Stimulated activated CD4-positive, alpha-beta T cell treated with anti-CD3 and anti-CD28 coated beads, Interleukin-2, amount 100 ng/mL, for 4 hours (primary cell): ENCODE results near the gene ATRN.
"Not testable (repeated sequence)": the region's sequence is repeated elsewhere in the genome, so short reads cannot be mapped to it uniquely, and the experiment has no call there.

ENCODE experiments used
- DNase-seq: peaks from one replicate; pipeline ENCODE4 v3.0.0-alpha.2; 2020; ENCODE audit warnings: low read depth

The ATRN gene

DNA sequence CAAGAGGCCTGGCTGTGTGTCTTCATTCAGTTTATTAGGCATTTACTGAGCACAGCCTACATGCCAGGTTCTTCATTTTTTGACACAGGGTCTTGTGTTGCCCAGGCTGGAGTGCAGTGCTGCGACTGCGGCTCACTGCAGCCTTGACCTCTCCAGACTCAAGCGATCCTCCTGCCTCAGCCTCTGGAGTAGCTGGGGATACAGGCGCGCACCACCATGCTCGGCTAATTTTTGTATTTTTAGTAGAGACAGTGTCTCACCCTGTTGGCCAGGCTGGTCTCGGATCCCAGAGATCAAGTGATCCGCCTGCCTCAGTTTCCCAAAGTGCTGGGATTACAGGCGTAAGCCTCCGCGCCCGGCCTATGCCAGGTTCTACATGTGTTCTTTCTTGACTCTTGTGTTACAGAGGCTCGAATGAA lies 601 bp upstream of the ATRN start:
- DNase-seq: no peak

DNA sequence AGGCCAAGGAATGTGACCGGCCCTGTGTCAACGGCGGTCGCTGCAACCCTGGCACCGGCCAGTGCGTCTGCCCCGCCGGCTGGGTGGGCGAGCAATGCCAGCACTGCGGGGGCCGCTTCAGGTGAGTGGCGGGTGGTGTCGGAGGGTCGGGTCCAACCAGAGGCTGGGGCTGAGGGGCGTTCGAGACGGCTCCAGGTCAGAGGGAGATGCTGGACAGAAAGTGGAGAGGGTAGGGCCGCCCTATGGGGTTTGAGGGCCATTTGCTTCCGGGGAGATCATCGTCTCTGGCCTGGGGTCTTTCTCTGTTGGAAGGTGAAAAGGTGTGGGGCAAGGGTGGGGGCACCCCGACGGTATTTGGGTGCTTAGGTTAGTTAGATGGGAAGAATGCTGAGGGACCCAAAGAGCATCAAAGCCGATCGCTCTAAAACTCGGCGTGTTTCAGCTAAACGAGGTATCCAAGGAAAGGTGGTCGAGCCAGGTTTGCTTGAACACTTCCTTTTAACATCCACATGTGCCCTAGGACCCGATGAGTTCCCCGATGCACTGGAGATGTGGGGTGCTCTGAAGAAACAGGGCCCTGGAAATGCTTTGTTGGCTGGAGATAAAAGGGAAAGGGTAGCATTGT lies 691 bp downstream of the ATRN start:
- no peak for DNase-seq

DNA sequence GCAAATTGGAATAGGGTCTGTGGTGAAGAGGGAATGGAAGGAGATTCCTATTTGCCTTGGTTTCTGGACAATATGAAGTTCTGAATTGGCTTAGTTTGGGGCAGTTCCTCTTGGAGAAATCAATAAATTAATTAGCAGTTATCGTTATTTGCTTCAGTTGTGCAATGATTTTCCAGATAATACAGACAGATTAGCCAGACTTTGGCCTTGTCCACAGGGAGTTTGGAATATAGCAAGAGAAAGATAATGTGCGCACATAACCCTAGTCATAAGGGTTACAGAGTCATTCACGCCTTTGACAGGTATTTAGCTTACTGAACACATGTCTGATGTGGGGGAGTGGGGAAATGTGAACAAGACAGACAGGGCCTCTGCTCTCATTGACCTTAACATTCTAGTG lies 1.3 kb downstream of the ATRN start:
- no peak for DNase-seq

DNA sequence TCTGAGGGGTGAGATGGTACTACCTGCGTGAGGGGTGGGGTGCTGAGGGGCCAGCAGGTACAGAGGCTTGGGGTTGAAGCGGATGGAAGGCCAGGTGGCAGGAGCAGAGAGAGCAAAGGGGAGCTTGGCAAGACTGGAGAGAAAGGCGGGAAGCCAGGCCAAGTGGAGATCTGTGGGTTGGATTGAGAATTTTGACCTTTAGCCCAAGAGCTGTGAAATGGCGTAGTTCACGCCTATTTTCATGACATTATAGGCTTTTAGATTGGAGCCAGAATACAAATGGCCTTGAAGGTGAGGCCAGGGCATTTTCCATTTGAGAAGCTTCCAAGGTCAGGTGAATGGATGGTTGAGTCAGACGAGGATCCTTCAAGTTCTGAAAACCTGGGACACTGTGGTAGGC lies 2.5 kb downstream of the ATRN start:
- no peak for DNase-seq

DNA sequence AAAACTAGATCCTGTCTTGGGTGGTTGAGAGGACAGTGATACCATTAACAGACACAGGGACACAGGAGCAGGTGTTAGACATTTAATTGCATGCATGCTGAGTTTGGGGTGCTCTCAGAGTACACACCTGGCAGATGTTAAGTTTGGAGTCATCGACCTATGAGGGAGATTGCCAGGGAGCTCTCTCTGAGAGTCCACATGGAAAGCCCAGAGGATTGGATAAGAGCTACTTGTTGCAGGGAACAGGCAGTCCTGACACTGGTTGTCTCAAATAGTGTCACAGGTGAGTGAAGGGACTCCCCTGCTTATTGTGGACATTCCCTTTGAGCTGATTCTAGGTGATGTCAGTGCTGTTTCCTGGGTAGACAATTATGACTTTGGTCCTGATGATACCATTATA lies 3.1 kb downstream of the ATRN start:
- DNase-seq: no peak

DNA sequence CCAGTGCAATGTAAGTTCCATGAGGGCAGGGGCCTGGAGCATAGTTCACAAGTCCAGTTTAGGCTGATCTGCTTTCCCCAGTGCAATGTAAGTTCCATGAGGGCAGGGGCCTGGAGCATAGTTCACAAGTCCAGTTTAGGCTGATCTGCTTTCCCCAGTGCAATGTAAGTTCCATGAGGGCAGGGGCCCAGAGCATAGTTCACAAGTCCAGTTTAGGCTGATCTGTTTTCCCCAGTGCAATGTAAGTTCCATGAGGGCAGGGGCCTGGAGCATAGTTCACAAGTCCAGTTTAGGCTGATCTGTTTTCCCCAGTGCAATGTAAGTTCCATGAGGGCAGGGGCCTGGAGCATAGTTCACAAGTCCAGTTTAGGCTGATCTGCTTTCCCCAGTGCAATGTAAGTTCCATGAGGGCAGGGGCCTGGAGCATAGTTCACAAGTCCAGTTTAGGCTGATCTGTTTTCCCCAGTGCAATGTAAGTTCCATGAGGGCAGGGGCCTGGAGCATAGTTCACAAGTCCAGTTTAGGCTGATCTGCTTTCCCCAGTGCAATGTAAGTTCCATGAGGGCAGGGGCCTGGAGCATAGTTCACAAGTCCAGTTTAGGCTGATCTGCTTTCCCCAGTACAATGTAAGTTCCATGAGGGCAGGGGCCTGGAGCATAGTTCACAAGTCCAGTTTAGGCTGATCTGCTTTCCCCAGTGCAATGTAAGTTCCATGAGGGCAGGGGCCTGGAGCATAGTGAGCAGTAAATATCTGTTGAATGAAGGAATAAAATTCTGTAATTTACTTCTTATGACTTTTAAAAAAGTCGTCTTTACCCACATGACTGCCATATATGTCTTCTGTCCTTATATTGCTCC lies 6.4 kb downstream of the ATRN start:
- not testable (repeated sequence) for DNase-seq

DNA sequence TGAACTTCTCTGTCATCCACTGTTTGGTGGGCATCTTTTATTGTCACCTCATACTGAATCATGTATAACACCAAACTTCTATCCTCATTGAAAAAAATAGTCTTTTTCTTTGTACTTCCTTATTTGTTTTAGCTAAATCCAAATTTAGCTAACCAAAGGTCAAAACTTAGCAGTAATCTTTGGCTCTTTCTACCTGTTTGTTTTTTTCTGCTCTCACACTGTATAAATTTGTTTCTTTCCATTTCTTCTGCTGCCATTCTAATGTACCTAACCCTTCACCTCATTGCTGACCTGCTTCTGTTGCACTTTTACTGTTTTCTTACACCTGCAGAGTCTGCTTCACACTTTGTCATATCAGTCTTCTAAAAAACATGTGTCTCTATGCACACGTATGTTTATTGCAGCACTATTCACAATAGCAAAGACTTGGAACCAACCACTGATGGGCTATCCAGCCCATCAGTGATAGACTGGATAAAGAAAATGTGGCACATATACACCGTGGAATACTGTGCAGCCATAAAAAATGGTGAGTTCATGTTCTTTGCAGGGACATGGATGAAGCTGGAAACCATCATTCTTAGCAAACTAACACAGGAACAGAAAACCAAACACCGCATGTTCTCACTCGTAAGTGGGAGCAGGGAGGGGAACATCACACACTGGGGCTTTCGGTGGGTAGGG lies 7.2 kb downstream of the ATRN start:
- no peak for DNase-seq

DNA sequence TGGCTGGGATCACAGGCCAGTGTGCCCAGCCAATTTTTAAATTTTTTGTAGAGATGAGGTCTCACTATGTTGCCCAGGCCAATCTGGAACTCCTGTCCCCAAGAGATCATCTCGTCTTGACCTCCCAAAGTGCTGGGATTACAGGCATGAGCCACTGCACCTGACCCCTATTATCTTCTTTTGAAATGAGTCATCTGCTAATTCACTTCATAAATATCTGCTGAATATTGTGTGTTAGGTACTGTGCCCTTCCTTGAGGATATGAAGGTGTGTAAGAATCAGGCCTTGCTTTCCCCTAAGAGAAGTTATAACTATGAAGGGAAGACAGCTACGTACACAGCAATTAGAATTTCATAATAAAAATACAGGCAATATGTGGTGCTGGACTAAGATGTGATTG lies 8.2 kb downstream of the ATRN start:
- no peak for DNase-seq

DNA sequence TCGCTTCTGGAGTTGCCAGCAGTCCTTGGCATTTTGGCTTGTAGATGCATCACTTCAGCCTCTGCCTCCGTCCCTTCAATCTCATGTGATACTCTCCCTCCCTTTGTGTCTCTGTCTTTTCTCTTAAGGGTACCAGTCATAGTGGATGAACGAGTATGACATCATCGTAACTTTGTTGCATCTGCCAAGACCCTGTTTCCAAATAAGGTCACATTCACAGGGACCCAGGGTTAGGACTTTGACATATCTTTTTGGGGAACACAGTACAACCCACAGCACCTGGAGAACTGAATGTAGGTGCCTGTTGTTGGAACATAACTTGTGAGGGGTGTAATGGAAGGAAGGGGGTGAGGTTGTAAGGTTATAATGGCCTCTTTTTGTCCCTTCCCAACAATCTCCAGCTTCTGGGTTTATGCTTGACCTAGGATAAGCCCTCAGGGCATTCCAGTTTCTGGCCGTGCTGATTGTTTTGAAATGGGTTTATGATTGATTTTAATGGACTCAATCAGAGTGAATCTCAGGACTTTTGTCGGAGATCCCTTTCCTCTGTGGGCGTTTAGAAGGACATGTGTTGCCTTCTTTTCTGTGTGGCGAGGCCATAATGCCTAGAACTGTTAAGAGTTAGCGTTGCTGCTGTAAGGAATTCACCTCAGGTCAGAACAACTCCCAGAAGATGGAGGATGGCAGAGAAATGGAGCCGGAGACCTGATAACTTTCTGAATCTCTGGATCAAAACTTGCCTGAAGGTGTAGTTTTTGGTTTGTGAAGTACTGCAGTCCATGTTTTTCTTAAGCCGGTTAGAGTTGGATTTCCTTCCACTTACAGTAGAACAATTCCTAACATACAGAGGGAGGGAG lies 9.2 kb downstream of the ATRN start:
- no peak for DNase-seq

DNA sequence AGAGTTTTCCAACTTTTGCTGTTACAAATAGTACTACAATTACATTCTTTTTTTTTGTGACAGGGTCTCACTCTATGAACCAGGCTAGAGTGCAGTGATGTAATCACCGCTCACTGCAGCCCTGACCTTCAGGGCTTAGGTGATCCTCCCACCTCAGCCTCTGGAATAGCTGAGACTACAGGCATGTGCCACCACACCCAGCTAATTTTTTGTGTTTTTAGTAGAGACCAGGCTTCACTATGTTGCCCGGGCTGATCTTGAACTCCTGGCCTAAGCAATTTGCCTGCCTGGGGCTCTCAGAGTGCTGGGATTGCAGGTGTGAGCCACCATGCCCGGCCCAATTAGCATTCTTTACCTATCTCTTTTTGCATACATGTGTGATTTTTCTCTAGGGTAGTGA lies 12.5 kb downstream of the ATRN start:
- DNase-seq: no peak

DNA sequence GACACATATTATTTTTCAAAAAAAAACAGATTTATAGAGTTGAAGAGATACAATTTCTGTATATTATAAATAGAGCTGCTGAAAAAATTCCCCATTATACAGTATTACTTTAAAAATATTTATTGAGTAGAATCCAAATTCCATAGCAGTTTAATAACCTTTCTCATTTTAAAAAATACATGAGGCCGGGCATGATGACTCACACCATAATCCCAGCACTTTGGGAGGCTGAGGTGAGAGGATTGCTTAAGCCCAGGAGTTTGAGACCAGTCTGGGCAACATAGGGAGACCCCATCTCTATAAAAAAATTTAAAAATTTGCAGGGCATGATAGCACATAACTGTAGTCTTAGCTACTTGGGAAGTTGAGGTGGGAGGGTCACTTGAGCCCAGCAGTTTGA lies 13.0 kb downstream of the ATRN start:
- no peak for DNase-seq

DNA sequence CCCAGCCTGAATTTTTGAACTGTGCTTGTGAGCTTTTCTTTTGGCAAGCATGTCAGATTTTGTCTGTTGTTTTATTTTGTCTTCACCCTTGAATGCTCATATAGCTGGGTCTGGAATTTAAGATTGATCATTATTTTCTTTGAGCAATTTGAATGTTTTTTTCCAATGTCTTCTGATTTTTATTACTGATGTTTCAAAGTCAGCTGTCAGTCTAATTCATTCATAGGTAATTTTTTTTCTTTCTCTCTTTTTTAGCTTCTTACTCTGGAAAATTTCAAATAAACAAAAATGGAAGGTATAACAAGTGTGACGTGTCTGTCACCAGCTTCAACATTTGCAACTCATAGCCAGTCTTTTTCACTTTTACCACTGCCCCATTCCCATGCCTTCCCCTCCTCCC lies 15.1 kb downstream of the ATRN start:
- no peak for DNase-seq

DNA sequence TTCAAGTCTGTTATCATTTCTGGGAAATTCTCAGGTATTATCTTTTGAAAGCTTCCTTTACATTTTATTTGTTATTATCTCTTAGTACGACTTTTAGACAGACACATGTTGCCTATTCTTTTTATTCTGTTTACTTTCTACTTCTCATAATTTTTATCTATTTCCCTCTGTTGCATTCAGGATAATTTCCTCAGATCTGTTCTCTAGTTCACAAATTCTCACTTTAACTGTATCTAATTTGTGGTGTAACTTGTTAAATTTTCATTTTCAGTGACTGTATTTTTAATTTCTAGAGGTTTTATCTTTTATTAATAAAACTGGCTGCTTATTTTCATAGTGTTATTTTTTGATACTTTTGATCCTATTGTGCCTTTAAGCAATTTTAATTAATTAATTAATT lies 16.0 kb downstream of the ATRN start:
- DNase-seq: no peak

DNA sequence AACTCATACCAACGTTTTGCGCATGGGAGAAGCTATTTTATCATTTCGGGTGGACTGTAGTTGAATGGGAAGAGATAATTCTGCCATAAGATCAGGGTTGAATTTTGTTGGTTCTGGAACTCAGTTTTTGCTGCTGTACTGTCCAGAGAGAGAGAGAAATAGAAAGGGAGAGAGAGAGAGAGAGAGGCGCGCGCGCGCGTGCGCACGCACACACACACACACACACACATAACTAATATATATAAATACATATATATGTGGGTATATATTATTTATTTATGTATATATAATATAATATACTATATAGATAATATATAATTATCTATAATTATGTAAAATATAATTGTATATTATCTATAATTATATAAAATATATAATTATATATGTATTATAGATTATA lies 21.9 kb downstream of the ATRN start:
- no peak for DNase-seq

DNA sequence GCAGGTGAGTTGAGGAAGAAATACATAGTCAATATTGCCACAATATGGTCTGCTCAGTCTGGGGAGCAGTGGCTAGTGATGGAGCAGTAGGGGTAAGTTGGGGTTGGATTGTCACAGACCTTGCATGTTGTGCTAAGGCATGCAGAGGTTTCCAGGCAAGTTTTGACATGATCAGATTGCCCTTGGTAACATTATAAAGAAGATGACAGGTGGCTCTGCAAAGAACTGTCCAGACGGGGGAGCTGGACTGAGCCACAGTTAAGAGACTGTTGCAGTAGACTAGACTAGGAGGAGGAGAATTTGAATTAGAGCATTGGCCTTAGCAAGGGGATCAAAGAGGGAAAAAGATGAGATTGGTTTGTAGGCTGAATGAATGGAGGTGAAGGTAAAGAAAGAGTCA lies 23.4 kb downstream of the ATRN start:
- DNase-seq: no peak

DNA sequence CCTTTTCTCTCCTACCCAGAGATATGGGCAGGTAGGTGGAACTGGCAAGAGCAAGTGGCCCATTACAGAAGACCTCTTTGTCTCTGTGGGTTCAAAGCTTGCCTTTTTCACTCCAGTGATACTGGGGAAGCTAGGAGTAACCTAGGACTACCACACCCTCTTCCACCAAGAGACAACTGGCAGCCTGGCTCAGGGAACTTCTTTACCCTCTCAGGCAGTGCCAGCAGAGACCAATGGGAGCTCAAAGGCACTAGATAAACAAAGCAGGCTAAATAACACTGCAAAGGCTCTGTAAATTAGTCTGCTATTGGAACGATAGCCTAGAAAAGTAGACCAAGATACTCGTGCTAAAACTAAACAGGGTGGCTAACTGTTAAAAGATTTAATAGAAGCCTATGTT lies 32.1 kb downstream of the ATRN start:
- no peak for DNase-seq

DNA sequence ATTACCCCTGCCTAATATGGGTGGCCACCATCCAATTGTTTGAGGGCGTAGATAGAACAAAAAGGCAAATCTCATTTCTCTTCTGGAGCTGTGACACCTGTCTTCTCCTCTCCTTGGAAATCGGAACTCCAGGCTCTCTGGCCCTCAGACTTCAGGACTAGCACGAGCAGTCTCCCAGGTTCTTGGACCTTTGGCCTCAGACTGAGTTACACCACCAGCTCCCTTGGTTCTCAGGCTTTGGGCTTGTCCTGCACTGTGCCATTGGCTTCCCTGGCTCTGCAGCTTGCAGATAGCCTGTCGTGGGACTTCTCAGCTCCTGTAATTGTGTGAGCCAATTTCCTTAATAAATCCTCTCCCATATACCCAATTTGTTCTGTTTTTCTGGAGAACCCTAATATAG lies 34.3 kb downstream of the ATRN start:
- DNase-seq: no peak

DNA sequence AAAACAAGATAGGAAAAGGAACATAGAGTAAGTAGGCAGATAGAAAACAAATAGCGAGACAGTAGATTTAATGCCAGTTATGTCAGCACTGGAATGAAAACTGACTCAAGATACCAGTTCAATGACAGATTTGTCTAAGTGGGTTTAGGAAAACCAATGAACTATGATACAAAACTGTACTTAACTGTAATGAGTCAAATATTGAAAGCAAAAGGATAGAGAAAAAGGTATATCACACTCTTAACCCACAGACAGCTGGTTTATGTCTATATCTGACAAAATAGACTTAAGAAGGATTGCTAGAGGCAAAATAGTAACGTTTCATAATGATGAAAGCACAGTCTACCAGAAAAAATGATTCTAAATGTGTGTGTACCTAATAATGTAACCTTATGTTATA lies 38.2 kb downstream of the ATRN start:
- no peak for DNase-seq

DNA sequence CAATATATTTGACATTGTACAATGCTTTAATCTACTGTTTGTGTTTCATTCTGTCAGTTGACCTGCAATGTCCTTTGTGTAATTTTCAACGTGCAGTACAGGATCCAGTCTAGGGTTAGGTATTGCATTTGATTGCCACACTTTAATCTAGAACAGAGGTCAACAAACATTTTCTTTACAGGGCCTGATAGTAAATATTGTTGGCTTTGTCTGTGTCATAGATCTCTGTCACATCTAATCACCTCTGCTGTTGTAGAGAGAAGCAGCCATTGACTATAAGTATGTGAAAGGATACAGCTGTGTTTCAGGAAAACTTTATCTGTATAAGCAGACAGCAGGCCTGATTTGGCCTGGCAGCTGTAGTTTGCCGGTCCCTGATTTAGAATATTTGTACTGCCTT lies 39.3 kb downstream of the ATRN start:
- no peak for DNase-seq

DNA sequence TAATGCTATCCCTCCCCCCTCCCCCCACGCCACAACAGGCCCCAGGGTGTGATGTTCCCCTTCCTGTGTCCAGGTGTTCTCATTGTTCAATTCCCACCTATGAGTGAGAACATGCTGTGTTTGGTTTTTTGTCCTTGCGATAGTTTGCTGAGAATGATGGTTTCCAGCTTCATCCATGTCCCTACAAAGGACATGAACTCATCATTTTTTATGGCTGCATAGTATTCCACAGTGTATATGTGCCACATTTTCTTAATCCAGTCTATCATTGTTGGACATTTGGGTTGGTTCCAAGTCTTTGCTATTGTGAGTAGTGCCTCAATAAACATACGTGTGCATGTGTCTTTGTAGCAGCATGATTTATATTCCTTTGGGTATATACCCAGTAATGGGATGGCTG lies 41.4 kb downstream of the ATRN start:
- not testable (repeated sequence) for DNase-seq

DNA sequence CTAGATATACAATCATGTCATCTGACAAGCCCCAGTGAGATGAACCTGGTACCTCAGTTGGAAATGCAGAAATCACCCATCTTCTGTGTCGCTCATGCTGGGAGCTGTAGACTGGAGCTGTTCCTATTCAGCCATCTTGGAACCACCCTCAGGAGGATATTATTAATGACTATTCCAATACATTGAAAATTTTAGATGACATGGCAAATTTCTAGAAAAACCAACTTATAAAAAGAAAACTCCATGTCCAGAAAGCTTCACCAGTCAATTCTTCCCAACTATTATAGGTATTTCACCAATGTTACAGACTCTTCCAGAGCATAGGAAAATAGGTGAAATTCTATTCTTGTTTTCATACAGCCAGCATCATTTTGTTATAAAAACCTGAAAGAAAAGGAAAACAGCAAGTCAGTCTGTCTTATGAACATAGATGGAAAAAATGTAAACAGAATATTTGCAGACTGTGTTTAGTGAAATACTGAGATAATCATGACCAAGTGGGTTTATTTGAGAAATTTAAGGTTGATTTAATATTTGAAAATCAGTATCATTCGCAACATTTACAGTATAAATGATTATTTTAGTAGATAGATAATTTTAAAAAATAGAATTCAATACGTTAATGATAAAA lies 43.3 kb downstream of the ATRN start:
- DNase-seq: no peak
